Neural progenitor cell (in vitro differentiated cells): ENCODE data around the gene RPL35A. TPM values are rescaled to one million over a fixed set of nuclear protein-coding genes. Genes with fewer than 3 reads are reported as not detected.
"Not testable (repeated sequence)": the region's sequence is repeated elsewhere in the genome, so short reads cannot be mapped to it uniquely, and the experiment has no call there.

Experiments used
- DNase-seq: peaks from one replicate; pipeline ENCODE4 v3.0.0-alpha.2; 2016; ENCODE audit warnings: low spot score
- H2AFZ ChIP-seq: fragments of 200-600 bp; sonication (generic); replicated peaks from 2 replicates; pipeline ENCODE4 v1.6.1; 2016; ENCODE audit warnings: antibody characterized with exemption
- H3F3A ChIP-seq: fragments of 200-600 bp; sonication (generic); 2 replicates; pipeline ENCODE4 v1.6.1; 2016; ENCODE audit warnings: antibody characterized with exemption, low read depth
- H3K27ac ChIP-seq: fragments of 200-600 bp; sonication (generic); 2 replicates; pipeline ENCODE4 v1.5.1; 2016; ENCODE audit warnings: mild to moderate bottlenecking
- H3K27me3 ChIP-seq: fragments of 200-600 bp; sonication (generic); 2 replicates; pipeline ENCODE4 v1.6.1; 2016; ENCODE audit warnings: mild to moderate bottlenecking, moderate library complexity
- H3K36me3 ChIP-seq: fragments of 200-600 bp; sonication (generic); 2 replicates; pipeline ENCODE4 v1.5.1; 2016
- H3K4me1 ChIP-seq: fragments of 200-600 bp; sonication (generic); 2 replicates; pipeline ENCODE4 v1.6.1; 2016; ENCODE audit warnings: mixed run types
- H3K4me2 ChIP-seq: fragments of 200-600 bp; sonication (generic); 2 replicates; pipeline ENCODE4 v1.6.1; 2016
- H3K4me3 ChIP-seq: fragments of 200-600 bp; sonication (generic); 2 replicates; pipeline ENCODE4 v1.5.1; 2016
- H3K79me2 ChIP-seq: fragments of 200-600 bp; sonication (generic); 2 replicates; pipeline ENCODE4 v1.6.1; 2016; ENCODE audit warnings: low read depth
- H3K9ac ChIP-seq: fragments of 200-600 bp; sonication (generic); 2 replicates; pipeline ENCODE4 v1.6.1; 2016
- H3K9me3 ChIP-seq: fragments of 200-600 bp; sonication (generic); 2 replicates; pipeline ENCODE4 v1.5.1; 2016; ENCODE audit warnings: low read depth
- H4K20me1 ChIP-seq: fragments of 200-600 bp; sonication (generic); 2 replicates; pipeline ENCODE4 v1.6.1; 2016; ENCODE audit warnings: low read depth
- H3K27ac Mint-ChIP-seq: 3 replicates; pipeline ENCODE4 v1.8.0; 2021; ENCODE audit warnings: mixed read lengths
- H3K27me3 Mint-ChIP-seq: 2 replicates; pipeline ENCODE4 v1.8.0; 2022; ENCODE audit warnings: low read depth, mild to moderate bottlenecking, inconsistent platforms, moderate library complexity, mixed read lengths; ENCODE audit not compliant: insufficient read depth
- H3K36me3 Mint-ChIP-seq: 3 replicates; pipeline ENCODE4 v1.8.0; 2021; ENCODE audit warnings: mixed read lengths
- H3K4me1 Mint-ChIP-seq: 3 replicates; pipeline ENCODE4 v1.8.0; 2021; ENCODE audit warnings: mixed read lengths
- H3K4me3 Mint-ChIP-seq: 3 replicates; pipeline ENCODE4 v1.8.0; 2021; ENCODE audit warnings: mild to moderate bottlenecking, moderate library complexity, mixed read lengths
- H3K9me3 Mint-ChIP-seq: 3 replicates; pipeline ENCODE4 v1.8.0; 2020; ENCODE audit warnings: mixed read lengths
- EZH2 ChIP-seq: fragments of 200-600 bp; sonication (generic); IDR thresholded peaks from 2 replicates; pipeline ENCODE4 v1.6.1; 2017; ENCODE audit warnings: antibody characterized with exemption, mild to moderate bottlenecking, moderate library complexity
- EZH2phosphoT487 ChIP-seq: fragments of 200-600 bp; sonication (generic); IDR thresholded peaks from 2 replicates; pipeline ENCODE4 v1.6.1; 2017; ENCODE audit warnings: antibody characterized with exemption
- total RNA-seq: library from RNA; depleted of rRNA; stranded (reverse); fragments of >200 nt; gene quantifications from 2 replicates; pipeline ENCODE4 v1.2.3, GENCODE V29; 2015; ENCODE audit warnings: low replicate concordance
- TF ChIP-seq, protein P1 (sequence below): fragments of 200-600 bp; sonication (generic); IDR thresholded peaks from 2 replicates; pipeline ENCODE4 v1.5.1; 2017; ENCODE audit warnings: antibody characterized with exemption, mild to moderate bottlenecking

The RPL35A gene
- total RNA-seq, 1 donor from 2014 or later = 1,573 TPM

DNA sequence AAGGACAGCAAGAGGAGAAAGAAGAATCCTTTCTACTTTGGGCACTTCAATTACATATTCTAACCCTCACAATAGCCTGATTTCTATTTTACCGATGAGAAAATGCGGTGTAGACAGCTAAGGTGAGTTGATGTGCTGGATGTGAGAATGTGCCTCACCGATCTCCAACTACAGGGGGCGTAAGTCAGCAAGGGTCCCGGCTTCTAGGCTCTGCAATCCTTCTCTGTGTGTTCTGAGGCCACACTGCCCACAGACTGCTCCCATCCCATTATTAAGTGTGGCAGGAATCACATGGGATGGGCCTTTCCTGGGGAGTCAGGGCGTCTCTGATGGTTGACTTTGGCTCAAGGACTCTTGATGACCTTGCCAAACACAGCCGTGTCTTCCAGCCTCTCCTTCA, 23.6 kb upstream of the RPL35A start:
- peaks cover 26% of the 10 kb centered on the region for H3K36me3 Mint-ChIP-seq
- peak; percentile 24 for DNase-seq

DNA sequence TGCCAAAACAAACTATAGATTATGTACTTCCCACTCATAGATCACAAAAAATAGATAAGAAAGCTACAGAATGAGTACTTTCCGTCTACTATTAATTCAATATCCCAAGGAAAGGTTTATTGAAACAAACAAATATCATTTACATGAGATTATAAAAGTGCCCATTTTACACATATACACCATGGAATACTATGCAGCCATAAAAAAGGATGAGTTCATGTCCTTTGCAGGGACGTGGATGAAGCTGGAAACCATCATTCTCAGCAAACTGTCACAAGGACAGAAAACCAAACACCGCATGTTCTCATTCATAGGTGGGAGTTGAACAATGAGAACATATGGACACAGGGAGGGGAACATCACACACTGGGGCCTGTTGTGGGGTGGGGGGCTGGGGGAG, 22.4 kb upstream of the RPL35A start:
- H3K79me2 ChIP-seq, H3K27ac ChIP-seq, H2AFZ ChIP-seq, H3K4me1 ChIP-seq, DNase-seq, H3K27me3 Mint-ChIP-seq, H3K36me3 ChIP-seq, H3K9me3 ChIP-seq, H3K27ac Mint-ChIP-seq, H3K4me3 Mint-ChIP-seq, H3K9ac ChIP-seq, H3K4me2 ChIP-seq, H3F3A ChIP-seq, H3K9me3 Mint-ChIP-seq, H3K27me3 ChIP-seq, H4K20me1 ChIP-seq, H3K4me3 ChIP-seq, H3K4me1 Mint-ChIP-seq: not testable (repeated sequence)
- H3K36me3 Mint-ChIP-seq = peaks cover 26% of the 10 kb centered on the region

More for the DNA sequence above, 23.6 kb upstream of the RPL35A start:
- Histone ChIP-seq H3K9ac (no peak overlapping the region), H3F3A (no peaks in the 10 kb centered on the region), H3K4me1 (no peaks in the 10 kb centered on the region), H3K27ac (no peak overlapping the region), H2AFZ (no peak overlapping the region), H3K36me3 (no peaks in the 10 kb centered on the region), H3K4me3 (no peak overlapping the region), H3K27me3 (no peaks in the 10 kb centered on the region), H3K79me2 (no peaks in the 10 kb centered on the region), H3K9me3 (no peaks in the 10 kb centered on the region), H4K20me1 (no peaks in the 10 kb centered on the region), H3K4me2 (no peak overlapping the region)
- no peak overlapping the region for H3K27ac Mint-ChIP-seq
- no peaks in the 10 kb centered on the region for H3K27me3 Mint-ChIP-seq
- no peak overlapping the region for H3K4me3 Mint-ChIP-seq
- TF ChIP-seq, protein P1, sequence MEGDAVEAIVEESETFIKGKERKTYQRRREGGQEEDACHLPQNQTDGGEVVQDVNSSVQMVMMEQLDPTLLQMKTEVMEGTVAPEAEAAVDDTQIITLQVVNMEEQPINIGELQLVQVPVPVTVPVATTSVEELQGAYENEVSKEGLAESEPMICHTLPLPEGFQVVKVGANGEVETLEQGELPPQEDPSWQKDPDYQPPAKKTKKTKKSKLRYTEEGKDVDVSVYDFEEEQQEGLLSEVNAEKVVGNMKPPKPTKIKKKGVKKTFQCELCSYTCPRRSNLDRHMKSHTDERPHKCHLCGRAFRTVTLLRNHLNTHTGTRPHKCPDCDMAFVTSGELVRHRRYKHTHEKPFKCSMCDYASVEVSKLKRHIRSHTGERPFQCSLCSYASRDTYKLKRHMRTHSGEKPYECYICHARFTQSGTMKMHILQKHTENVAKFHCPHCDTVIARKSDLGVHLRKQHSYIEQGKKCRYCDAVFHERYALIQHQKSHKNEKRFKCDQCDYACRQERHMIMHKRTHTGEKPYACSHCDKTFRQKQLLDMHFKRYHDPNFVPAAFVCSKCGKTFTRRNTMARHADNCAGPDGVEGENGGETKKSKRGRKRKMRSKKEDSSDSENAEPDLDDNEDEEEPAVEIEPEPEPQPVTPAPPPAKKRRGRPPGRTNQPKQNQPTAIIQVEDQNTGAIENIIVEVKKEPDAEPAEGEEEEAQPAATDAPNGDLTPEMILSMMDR = peak; percentile 59
- TF ChIP-seq EZH2 = no peak
- TF ChIP-seq EZH2phosphoT487 = no peak
- no peaks in the 10 kb centered on the region for H3K4me1 Mint-ChIP-seq
- H3K9me3 Mint-ChIP-seq = peaks cover 3% of the 10 kb centered on the region

DNA sequence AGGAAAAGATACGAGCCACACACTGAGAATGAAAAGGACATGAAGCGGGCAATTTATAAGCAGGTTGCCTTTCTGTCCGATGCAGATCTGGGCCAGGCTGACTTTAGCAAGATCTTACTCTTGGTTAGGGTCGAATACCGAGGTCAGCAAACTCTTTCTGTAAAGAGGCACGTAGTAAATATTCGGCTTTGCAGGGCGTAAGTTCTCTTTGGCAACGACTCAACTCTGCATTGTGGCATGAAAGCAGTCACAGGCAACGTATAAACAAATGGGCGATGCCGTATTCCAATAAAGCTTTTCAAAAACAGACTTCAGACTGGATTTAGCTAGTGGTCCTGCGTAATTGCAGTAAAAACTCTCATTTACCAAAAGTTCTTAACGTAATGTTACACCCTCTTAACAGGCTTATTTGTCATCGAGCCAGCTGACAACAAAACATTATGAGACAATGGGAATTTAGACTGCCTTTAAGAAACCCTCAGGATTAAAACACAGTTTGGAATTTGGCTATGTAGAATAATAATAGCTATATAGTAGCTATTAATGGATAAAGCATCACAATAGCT, 13.1 kb upstream of the RPL35A start:
- Histone ChIP-seq H3K36me3 (no peaks in the 10 kb centered on the region), H4K20me1 (no peaks in the 10 kb centered on the region), H3K9me3 (no peaks in the 10 kb centered on the region), H3K27ac (no peak overlapping the region), H3F3A (peaks cover 10% of the 10 kb centered on the region), H2AFZ (no peak overlapping the region), H3K4me2 (no peak overlapping the region), H3K79me2 (no peaks in the 10 kb centered on the region), H3K4me3 (no peak overlapping the region), H3K4me1 (peaks cover 6% of the 10 kb centered on the region), H3K9ac (no peak overlapping the region), H3K27me3 (no peaks in the 10 kb centered on the region)
- H3K36me3 Mint-ChIP-seq = peaks cover 6% of the 10 kb centered on the region
- no peaks in the 10 kb centered on the region for H3K4me1 Mint-ChIP-seq
- no peak overlapping the region for H3K4me3 Mint-ChIP-seq
- peak; percentile 19 for DNase-seq
- no peak overlapping the region for H3K27ac Mint-ChIP-seq
- H3K9me3 Mint-ChIP-seq = no peaks in the 10 kb centered on the region
- peak; percentile 66 for TF ChIP-seq EZH2phosphoT487
- TF ChIP-seq, protein P1 = no peak
- peaks cover 2% of the 10 kb centered on the region for H3K27me3 Mint-ChIP-seq

DNA sequence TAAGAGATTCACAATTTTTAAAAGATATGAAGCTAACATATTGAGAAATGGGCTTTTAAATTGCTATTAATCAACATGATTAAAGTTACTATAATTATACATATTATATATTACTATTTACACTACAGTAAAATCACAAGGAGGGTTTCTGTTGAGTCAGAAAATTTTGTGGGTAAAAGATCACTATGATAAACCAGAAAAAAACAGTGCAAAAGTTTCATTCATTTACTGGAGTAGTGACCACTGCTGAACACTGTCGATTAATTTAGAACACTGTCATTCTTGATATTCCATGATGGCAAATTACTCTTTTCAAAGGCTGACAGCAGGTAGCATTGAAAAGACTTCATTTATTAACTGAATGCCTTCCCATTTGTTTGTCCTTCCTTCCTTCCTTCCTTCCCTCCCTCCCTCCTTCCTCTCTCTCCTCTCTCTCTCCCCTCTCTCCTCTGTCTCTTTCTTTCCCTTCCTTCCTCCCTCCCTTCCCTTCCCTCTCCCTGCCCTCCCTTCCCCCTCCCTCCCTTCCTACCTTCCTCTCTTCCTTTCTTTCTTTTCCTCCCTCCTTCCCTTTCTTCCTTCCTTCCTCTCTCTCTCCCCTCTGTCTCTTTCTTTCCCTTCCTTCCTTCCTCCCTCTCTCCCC, 9.1 kb upstream of the RPL35A start:
- Histone ChIP-seq H3K4me2 (no peak overlapping the region), H3K27ac (no peak overlapping the region), H2AFZ (no peak overlapping the region), H3K9ac (no peak overlapping the region), H3K4me1 (peaks cover 6% of the 10 kb centered on the region), H3K27me3 (no peaks in the 10 kb centered on the region), H3K36me3 (no peaks in the 10 kb centered on the region), H3K4me3 (no peak overlapping the region), H3F3A (peaks cover 10% of the 10 kb centered on the region), H4K20me1 (no peaks in the 10 kb centered on the region), H3K9me3 (no peaks in the 10 kb centered on the region), H3K79me2 (no peaks in the 10 kb centered on the region)
- TF ChIP-seq EZH2 (no peak), EZH2phosphoT487 (no peak)
- TF ChIP-seq, protein P1 = no peak
- H3K4me3 Mint-ChIP-seq = no peak overlapping the region
- no peaks in the 10 kb centered on the region for H3K4me1 Mint-ChIP-seq
- peaks cover 5% of the 10 kb centered on the region for H3K36me3 Mint-ChIP-seq
- no peaks in the 10 kb centered on the region for H3K9me3 Mint-ChIP-seq
- no peaks in the 10 kb centered on the region for H3K27me3 Mint-ChIP-seq
- no peak overlapping the region for H3K27ac Mint-ChIP-seq
- DNase-seq = no peak
